Hippocampal formation (tissue), 2 donors: Measurements from ENCODE around the gene GYS2.

Experiments used
- DNase-seq, 2 donors: peaks; one replicate each; lab custom pipeline; 2025; lab: John Stamatoyannopoulos, UW

Gene GYS2

GRCh38 chr12:21502872-21503271 is 101.8 kb downstream of the GYS2 start:
- no peak for DNase-seq

GRCh38 chr12:21502164-21502496 is 102.5 kb downstream of the GYS2 start:
- DNase-seq = no peak

GRCh38 chr12:21501258-21502163 is 103.1 kb downstream of the GYS2 start, which contains the start of the genes GOLT1B and RECQL:
TSS of gene GOLT1B (plus strand) at chr12:21501789. CDS start at chr12:21501924, 135 bp downstream.
TSS of gene RECQL (minus strand) at chr12:21501635. CDS start at chr12:21499570, 2,065 bp downstream.
- peak; percentile 90 to 98 for DNase-seq

GRCh38 chr12:21500786-21501257 is 103.8 kb downstream of the GYS2 start:
- no peak for DNase-seq

GRCh38 chr12:21499765-21500164 is 104.9 kb downstream of the GYS2 start:
- DNase-seq = no peak
